GM12874 (cell line): ENCODE data around the gene HOXB5.

Source experiments
- TF ChIP-seq, protein P1 (sequence below): IDR thresholded peaks from 2 replicates; pipeline ENCODE4 v1.5.1; 2011; ENCODE audit warnings: low read depth, mild to moderate bottlenecking, control low read depth, low read length, moderate library complexity; ENCODE audit not compliant: insufficient read depth

HOXB5 gene

DNA sequence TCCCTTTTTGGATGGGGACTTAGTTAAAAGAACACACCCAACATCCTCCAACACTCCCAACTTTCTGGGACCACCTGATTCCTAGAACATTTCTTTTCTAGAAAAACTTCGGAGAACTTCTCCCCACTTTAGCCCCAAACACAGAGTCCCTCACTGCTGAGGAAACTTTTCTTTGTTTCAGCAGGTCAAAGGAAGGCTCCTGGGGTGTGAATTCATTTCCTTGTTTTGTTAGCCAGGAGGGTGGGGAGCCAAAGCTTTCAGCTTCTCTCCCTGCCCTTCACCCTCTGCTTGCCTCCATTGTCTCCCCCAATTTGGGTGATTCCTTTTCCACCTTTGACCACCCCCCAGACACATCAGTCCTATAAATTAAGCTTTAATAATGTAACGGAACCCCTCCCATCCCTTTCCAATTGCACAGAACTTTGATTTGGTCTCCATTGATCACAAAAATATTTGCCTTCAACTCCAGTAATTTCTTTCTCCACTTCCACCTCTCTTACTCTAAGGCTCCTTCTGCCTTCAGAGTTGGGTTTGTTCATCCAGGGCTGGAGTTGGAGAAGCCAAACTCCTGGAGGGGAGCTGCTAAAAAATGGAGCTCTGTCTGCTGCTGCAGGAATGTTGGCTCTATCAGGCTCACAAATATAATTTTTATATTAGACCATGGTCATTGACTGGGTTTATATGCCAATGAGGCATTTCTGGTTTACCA, 25.8 kb downstream of the HOXB5 start:
- TF ChIP-seq, protein P1, sequence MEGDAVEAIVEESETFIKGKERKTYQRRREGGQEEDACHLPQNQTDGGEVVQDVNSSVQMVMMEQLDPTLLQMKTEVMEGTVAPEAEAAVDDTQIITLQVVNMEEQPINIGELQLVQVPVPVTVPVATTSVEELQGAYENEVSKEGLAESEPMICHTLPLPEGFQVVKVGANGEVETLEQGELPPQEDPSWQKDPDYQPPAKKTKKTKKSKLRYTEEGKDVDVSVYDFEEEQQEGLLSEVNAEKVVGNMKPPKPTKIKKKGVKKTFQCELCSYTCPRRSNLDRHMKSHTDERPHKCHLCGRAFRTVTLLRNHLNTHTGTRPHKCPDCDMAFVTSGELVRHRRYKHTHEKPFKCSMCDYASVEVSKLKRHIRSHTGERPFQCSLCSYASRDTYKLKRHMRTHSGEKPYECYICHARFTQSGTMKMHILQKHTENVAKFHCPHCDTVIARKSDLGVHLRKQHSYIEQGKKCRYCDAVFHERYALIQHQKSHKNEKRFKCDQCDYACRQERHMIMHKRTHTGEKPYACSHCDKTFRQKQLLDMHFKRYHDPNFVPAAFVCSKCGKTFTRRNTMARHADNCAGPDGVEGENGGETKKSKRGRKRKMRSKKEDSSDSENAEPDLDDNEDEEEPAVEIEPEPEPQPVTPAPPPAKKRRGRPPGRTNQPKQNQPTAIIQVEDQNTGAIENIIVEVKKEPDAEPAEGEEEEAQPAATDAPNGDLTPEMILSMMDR, result no peak

DNA sequence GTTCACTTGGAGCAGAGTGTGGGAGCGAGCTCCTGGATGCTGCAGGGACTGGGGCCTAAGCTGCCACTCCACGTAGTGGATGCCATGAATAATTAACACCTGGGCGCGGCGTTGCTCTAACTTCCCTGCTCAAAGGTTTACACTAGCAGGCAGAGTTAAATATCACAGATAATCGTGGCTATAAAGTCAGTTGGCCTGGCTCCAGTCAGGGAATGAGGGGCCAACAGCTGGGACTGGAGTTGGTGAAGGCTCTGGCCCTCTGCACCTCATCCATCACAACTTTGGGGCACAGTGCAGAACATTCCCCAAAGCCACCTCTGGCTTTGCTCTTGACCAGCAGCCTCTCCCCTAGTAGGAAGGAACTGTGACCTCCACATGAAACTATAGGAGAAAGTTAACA, 26.4 kb downstream of the HOXB5 start:
- TF ChIP-seq, protein P1, result no peak

DNA sequence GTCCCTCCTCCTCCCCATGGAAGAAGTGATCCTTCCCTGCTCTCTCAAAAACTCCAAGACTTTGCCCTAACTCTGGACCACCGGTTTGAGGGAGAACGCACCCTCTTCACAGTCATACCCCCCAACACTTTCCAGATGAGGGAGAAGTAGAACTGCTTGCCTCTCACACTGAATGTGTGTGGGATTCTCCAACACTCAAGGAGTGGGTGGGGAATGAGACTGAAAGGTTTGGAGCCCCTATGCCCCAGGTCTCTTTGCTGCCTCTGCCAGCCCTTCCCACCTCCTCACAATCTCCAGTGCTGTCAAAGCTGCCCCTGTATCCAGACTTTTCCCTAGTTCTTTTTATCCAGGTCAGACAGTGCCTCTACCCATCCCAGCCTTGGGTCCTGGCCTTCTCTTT, 26.9 kb downstream of the HOXB5 start:
- TF ChIP-seq, protein P1, result no peak

DNA sequence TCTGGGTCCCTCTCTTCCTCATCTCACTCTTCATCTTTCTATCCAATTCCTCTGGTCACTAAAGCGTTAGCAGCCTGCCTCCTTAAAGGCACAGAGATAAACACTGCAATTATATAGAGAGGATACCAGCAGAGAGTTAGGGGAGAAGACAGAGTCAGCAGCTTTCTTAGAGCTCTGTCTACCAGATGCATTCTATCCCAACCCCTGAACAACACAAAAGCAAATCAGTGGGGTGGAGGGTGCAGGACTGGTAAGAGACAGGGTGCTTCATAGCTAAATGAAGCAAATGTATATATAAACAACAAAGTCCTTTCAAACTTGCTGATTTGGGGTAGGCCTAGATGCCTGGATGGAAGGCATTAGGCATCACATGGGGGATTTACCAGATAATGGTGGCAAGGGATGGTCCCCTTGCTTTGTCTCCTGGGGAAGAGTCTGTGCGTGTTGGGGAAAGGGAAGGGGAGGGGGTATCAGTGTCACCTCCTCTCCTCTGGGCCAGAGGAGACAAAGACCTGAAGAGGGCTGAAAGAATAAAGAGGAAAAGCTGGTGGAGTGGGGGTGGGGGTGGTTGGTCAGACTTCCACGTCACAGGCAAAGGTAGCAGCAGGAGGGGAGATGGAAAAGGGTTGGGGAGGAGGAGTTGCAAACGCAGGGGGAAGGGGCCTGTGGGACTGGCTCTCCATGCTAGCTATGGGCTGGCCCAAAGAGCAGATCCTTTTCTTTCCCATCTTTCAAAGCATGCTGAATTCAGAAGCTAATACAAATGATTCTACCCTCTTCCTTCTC, 27.5 kb downstream of the HOXB5 start:
- TF ChIP-seq, protein P1, result no peak

DNA sequence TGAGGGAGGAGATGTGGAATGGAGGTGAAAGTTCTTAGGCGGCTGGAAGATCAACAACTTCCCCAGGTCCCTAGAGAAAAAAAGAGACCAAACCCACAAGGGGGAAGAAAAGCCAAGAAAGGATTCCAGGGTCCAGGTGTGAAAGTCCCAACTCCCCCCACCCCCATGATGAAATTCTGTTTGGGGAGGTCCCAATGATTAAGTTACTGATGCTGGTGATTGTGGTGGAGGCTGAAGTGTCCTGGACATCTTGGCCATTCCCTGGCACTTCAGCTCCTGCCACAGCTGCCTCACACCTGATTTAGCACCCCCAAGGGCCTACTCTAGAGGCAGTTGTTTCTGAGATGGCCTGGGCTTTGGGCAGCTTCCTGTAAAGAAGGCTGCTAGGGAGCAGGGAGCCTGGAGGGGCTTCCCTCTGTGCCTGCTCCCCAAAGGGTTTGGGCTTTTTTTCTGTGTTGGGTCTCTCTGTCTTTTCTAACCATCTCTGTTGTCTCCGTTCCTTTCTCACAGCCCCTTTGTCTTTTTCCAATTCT, 28.5 kb downstream of the HOXB5 start:
- TF ChIP-seq, protein P1, result no peak

DNA sequence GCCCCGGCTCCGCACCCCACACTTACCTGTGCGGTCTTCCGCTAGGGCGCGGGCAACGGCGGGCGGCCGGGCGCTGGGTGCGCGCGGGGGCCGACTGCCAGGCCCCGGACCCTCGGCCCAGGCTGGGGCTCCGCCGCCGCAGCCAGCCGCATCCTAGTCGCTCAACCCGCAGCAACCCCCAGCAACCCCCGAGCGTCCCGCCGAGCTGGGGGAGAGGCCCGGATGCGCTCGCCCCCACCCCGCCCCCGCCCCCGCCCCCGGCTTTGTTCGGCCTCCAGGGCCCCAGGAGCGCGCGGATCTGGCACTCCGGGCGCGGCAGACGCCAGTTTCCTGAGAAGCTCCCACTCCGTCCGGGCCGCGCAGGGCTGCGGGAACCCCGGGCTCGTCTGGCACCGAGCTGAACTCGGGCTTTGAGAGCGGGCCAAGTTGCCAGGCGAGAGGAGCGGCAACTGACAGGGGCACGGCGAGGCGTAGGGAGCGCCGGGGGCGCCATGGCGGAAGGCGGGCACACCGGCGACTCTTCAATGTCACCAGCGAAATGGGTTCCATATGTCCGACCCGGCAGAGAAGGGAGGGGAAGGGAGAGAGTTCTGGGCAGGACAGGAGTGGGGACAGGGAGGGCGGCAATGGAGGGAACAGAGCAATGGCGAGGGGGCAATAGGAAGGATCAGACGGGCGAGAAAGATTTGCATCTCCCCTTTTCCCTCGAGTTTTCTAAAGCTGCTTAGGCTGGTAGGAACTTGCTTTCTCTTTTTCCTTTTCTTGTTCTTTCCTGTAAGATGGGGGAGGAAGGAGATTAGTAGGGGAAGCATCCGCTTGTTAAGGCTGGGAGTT, 29.2 kb downstream of the HOXB5 start:
- TF ChIP-seq, protein P1, result no peak

DNA sequence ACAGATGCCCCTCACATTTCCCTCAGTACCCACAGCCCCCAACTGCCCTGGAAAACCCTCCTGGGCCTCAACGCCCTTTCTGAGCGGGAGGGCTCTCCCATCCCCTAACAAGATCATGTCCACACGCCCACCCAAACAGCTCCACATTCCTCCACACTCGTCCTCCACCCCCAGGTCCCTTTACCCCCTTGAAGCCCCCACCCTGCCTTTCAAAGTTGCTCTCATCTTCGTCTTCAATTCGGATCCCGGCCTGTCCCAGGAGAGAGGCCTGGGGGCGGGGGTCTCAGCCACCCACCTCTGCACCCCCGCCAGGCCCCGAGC, 29.8 kb downstream of the HOXB5 start:
- TF ChIP-seq, protein P1, result no peak
